ENCODE measurements around the gene NSF. TPM values are rescaled to one million over a fixed set of nuclear protein-coding genes. Genes with fewer than 3 reads are reported as not detected.

Gene NSF
- total RNA-seq, 1 donor = 83.8 TPM

- peak; percentile 17 for DNase-seq (ENCODE audit: low read depth)
- no peak for TF ChIP-seq CTCF (IDR thresholded peaks at IDR 0.05; ENCODE audit: insufficient read depth, low read depth, low read length)
- no peak overlapping the region for H3K4me3 ChIP-seq (ENCODE audit: low read depth, low read length)
Measured at GRCh38 chr17:46733837-46734475, 143.5 kb downstream of the NSF start.

GRCh38 chr17:46736100-46736499 is 145.6 kb downstream of the NSF start:
- H3K4me3 ChIP-seq (ENCODE audit: low read depth, low read length) = no peak overlapping the region
- no peak for TF ChIP-seq CTCF (IDR thresholded peaks at IDR 0.05; ENCODE audit: insufficient read depth, low read depth, low read length)
- DNase-seq (ENCODE audit: low read depth) = no peak

GRCh38 chr17:46737326-46737725 is 146.9 kb downstream of the NSF start:
- no peak for TF ChIP-seq CTCF (IDR thresholded peaks at IDR 0.05; ENCODE audit: insufficient read depth, low read depth, low read length)
- DNase-seq (ENCODE audit: low read depth) = no peak
- no peak overlapping the region for H3K4me3 ChIP-seq (ENCODE audit: low read depth, low read length)

GRCh38 chr17:46738544-46738943 is 148.1 kb downstream of the NSF start:
- H3K4me3 ChIP-seq (ENCODE audit: low read depth, low read length) = no peak overlapping the region
- no peak for TF ChIP-seq CTCF (IDR thresholded peaks at IDR 0.05; ENCODE audit: insufficient read depth, low read depth, low read length)
- no peak for DNase-seq (ENCODE audit: low read depth)

- no peak for DNase-seq (ENCODE audit: low read depth)
- TF ChIP-seq CTCF (IDR thresholded peaks at IDR 0.05; ENCODE audit: insufficient read depth, low read depth, low read length) = no peak
- H3K4me3 ChIP-seq (ENCODE audit: low read depth, low read length) = no peak overlapping the region
Measured at GRCh38 chr17:46739982-46740381, 149.5 kb downstream of the NSF start.

- H3K4me3 ChIP-seq (ENCODE audit: low read depth, low read length) = no peak overlapping the region
- no peak for TF ChIP-seq CTCF (IDR thresholded peaks at IDR 0.05; ENCODE audit: insufficient read depth, low read depth, low read length)
- no peak for DNase-seq (ENCODE audit: low read depth)
Measured at GRCh38 chr17:46741122-46741730, 150.8 kb downstream of the NSF start.
